C4-2B (cell line): ENCODE results near the gene IL12RB1.

Experiments
- CTCF ChIP-seq: fragments of 450-650 bp; conservative IDR thresholded peaks from 2 replicates; pipeline ENCODE4 v1.5.1; 2017; ENCODE audit warnings: mild to moderate bottlenecking
- ZFX ChIP-seq: fragments of 450-650 bp; IDR thresholded peaks from 2 replicates; pipeline ENCODE4 v1.6.1; 2017

GRCh38 chr19:18062028-18062427, 24.7 kb downstream of the IL12RB1 start:
- TF ChIP-seq CTCF (no peak), ZFX (no peak)
